Activated CD4-positive, CD25-positive, alpha-beta regulatory T cell treated with anti-CD3 and anti-CD28 coated beads, Interleukin-2, amount 50 U/mL, for 16 hours (primary cell): ENCODE data around the gene ZNF274.
A peak's percentile ranks its signal among the peaks of the same experiment; 100 is the strongest.
"Not testable (repeated sequence)": the region's sequence is repeated elsewhere in the genome, so short reads cannot be mapped to it uniquely, and the experiment has no call there.

Experiments used
- DNase-seq: peaks from one replicate; pipeline ENCODE4 v3.0.0-alpha.2; 2020; ENCODE audit warnings: low read depth, low spot score

The ZNF274 gene

GRCh38 chr19:58182989-58183816 lies at the start of gene ZNF274:
Gene ZNF274, plus strand, starts transcription at chr19:58183061. Its CDS starts 905 bp downstream, at chr19:58183966.
- DNase-seq: peak; percentile 85

- no peak for DNase-seq
These were observed 48.6 kb upstream of the ZNF274 start for GRCh38 chr19:58134244-58134643.

GRCh38 chr19:58145849-58146248 lies 37.0 kb upstream of the ZNF274 start:
- DNase-seq: no peak

- not testable (repeated sequence) for DNase-seq
These were observed 35.4 kb upstream of the ZNF274 start for GRCh38 chr19:58147475-58147874.

- DNase-seq: peak; percentile 80
These were observed 32.4 kb upstream of the ZNF274 start, which contains the start of gene ZNF329 for GRCh38 chr19:58150328-58150921. Gene ZNF329, minus strand, starts transcription at chr19:58150789. Its CDS starts 21,286 bp downstream, at chr19:58129503.

- DNase-seq: no peak
These were observed 29.5 kb upstream of the ZNF274 start for GRCh38 chr19:58153386-58153785.

- DNase-seq: no peak
These were observed 28.6 kb upstream of the ZNF274 start for GRCh38 chr19:58154287-58154678.

GRCh38 chr19:58154679-58155648 lies 27.9 kb upstream of the ZNF274 start:
- peak; percentile 98 for DNase-seq

GRCh38 chr19:58157045-58157728 lies 25.7 kb upstream of the ZNF274 start:
- no peak for DNase-seq

GRCh38 chr19:58166268-58166667 lies 16.6 kb upstream of the ZNF274 start:
- DNase-seq: no peak

GRCh38 chr19:58166708-58167280 lies 16.1 kb upstream of the ZNF274 start:
- no peak for DNase-seq

GRCh38 chr19:58170860-58171259 lies 12.0 kb upstream of the ZNF274 start:
- DNase-seq: no peak

GRCh38 chr19:58181902-58182576 lies 822 bp upstream of the ZNF274 start:
- peak; percentile 24 for DNase-seq

- peak; percentile 68 for DNase-seq
These were observed 278 bp upstream of the ZNF274 start for GRCh38 chr19:58182577-58182988.

- DNase-seq: no peak
These were observed 955 bp downstream of the ZNF274 start for GRCh38 chr19:58183817-58184215.

- DNase-seq: no peak
These were observed 14.2 kb downstream of the ZNF274 start for GRCh38 chr19:58196901-58197616.

- no peak for DNase-seq
These were observed 21.1 kb downstream of the ZNF274 start for GRCh38 chr19:58203814-58204475.

- no peak for DNase-seq
These were observed 21.7 kb downstream of the ZNF274 start for GRCh38 chr19:58204566-58204965.

- DNase-seq: no peak
These were observed 26.7 kb downstream of the ZNF274 start for GRCh38 chr19:58209577-58209976.
